Renal pelvis (tissue), 4 donors: ENCODE measurements around the gene AOPEP. TPM values are rescaled to one million over a fixed set of nuclear protein-coding genes. Genes with fewer than 3 reads are reported as not detected.
"Not testable (repeated sequence)": the region's sequence is repeated elsewhere in the genome, so short reads cannot be mapped to it uniquely, and the experiment has no call there.

Experiments used
- DNase-seq: peaks from one replicate; pipeline ENCODE4 v3.0.0-alpha.2; 2013
- polyA plus RNA-seq, 3 donors: library from polyadenylated mRNA; unstranded; fragments of 120-200 nt; gene quantifications; one replicate each; pipeline ENCODE4 v1.2.1, GENCODE V29; 2013; ENCODE audit not compliant: insufficient read length in 3 of 3

The AOPEP gene
- polyA plus RNA-seq, 3 donors = 57.9 to 61.7 (median 59.4) TPM

DNA sequence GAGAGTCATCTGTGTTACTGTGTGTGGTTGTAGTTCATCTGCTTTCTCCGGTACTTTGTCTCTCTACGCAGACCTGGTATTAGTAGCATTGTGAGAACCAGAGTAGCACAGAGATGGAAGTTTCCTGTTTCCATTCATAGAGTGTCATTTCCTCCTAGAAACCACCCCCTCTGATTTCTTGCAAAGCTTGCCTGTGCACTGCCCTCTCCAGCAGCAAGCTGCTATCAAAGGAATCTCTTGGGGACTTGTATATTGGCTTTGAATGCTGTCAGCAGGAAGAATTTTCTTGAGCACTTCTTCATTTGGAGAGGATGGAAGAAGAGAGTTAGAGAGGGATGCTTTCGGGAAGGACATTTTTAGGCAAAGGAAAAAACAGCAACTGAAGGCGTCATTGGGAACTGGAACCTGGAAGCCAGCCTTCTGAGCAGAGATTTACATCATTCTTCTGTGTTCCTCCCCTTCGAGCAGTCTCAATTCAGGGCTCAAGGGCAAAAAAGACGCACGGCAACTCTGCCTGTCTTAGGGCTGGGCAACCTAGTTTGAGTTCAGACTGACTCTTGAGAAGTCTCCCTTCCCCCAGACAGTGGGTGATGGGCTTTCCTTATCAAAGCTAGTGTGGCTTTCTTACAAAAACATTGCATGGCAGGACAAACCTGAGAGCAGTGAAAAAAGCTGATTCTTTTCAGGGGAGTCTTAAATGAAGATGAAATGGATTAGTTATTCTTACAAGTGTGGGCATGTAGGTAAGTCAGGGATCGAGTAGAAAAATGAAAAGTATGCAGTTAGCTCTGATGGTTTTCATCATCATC, 226.3 kb downstream of the AOPEP start:
- DNase-seq = no peak

- DNase-seq = no peak
Measured at GRCh38 chr9:94956731-94957130, 230.2 kb downstream of the AOPEP start.

DNA sequence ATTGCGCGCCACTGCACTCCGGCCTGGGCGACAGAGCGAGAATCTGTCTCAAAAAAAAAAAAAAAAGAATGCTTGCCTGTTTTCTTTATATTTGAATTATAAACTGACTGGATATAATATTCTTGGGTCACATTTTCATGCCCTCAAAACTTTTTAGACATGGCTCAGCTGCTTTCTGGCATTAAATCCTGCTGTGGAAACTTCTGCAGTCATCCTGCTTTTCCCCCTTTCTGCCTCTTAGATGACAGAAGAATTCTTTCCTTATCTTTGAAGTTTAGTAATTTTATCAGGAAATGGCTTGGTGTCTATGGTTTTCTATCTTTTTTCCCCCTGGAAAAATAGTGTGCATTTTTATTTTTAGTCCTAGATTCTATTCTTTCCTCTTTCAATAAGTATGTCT, 234.5 kb downstream of the AOPEP start:
- DNase-seq = no peak

DNA sequence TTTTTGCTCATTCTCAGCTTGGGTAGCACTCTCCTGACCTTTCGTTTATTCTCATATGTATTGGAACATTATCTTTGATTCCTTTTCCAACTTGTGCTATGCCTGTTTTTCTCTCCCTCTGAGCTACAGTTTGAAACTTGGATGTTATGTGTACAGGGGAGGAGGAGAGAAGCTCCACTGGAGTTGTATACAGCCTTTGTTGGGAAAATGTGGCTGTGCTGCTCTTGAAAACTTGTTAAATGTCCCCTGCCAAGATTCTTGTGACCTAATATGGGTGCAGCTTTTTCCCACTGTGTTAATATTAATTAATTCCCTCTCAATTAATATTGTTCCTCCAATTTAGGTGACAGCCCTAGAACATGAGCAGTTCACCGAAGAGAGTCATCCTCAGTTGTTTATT, 235.4 kb downstream of the AOPEP start:
- DNase-seq = no peak

GRCh38 chr9:94965631-94966030, 239.1 kb downstream of the AOPEP start:
- not testable (repeated sequence) for DNase-seq

DNA sequence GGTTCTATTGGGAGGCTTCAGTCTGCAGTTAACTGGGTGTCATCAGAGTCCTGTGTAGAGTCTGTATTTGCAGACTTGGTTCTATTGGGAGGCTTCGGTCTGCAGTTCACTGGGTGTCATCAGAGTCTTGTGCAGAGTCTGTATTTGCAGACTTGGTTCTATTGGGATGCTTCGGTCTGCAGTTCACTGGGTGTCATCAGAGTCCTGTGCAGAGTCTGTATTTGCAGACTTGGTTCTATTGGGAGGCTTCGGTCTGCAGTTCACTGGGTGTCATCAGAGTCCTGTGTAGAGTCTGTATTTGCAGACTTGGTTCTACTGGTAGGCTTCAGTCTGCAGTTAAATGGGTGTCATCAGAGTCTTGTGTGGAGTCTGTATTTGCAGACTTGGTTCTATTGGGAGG, 239.5 kb downstream of the AOPEP start:
- DNase-seq = not testable (repeated sequence)

DNA sequence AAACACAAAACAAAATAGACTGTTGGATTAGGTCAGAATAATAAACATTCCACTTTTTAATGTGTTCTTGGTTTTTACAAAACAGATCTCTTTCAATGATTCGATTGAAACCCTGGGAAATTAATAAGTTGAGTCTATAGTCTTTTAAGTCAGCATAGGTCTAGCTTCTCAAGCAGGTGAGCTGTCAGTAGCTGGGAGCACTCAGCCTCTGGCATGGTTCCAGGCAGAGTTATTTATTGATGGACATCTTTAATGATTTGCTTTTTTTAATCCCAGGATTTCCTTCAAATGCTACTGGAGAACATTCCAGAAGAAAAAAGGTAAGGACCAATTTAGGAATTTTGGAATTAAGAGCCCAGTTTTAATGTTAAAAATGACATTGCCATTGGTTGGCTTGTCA, 241.0 kb downstream of the AOPEP start:
- DNase-seq = no peak

DNA sequence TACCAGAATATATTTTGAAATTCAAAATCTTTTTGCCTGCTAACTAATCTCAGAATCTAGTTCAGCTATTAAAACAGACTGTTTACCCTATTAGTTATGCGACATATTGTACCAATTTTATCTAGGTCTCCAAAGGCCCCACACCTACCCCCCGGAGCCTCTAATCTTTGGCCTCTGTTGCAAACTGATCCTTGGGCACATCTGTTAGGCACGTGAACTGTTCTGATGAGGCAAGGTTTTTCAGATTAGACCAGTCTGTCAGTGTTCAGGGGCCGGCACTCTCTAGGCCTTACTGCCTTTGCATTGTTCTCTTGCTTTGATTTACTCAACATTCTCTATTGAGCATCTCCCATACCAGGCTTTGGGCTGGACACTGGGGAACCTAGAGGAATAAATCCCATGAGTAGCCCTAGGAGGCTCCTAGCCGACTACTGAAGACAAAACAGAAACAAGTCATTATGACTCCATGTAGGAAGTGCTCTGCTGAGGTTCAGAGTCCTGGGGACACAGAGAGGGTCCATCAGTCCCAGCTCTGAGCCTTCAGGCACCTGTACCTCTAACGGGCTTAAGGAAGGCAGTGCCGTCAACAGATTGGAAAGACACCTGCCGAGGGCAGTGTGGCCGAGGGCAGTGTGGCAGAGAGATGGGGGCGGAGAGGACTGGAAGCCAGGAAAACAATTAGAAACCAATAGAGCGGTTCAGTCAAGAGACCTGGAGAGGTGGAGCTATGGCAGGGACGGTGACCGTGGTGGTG, 245.1 kb downstream of the AOPEP start:
- DNase-seq = peak; percentile 62

- peak; percentile 58 for DNase-seq
Measured at GRCh38 chr9:94973451-94973941, 247.0 kb downstream of the AOPEP start.

- no peak for DNase-seq
Measured at GRCh38 chr9:94974154-94974879, 247.8 kb downstream of the AOPEP start.

GRCh38 chr9:94975480-94975879, 249.0 kb downstream of the AOPEP start:
- DNase-seq = no peak

- peak; percentile 81 for DNase-seq
Measured at GRCh38 chr9:94976077-94976476, 249.6 kb downstream of the AOPEP start.

DNA sequence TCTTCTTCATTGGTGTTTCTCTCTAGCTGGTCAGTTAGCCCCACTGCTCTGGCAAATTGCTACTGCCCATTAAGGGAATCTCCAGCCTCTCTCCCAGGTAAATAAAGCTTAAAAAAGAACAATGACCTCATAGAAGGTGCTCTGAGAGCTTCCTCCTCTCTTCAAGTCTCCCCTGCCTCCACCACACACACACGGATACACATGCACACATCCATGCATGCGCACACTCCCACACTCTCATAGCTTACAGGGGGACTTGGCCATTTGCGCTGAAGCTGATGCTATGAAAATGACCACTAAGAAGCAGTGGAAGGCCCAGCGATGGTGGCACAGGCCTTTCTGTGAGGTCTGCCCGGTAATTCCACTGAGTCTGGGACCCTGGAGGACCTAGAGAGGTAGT, 250.9 kb downstream of the AOPEP start:
- no peak for DNase-seq

GRCh38 chr9:94979904-94980507, 253.5 kb downstream of the AOPEP start:
- DNase-seq = peak; percentile 76

- no peak for DNase-seq
Measured at GRCh38 chr9:94980947-94981722, 254.6 kb downstream of the AOPEP start.

GRCh38 chr9:94981723-94982090, 255.2 kb downstream of the AOPEP start:
- DNase-seq = no peak

DNA sequence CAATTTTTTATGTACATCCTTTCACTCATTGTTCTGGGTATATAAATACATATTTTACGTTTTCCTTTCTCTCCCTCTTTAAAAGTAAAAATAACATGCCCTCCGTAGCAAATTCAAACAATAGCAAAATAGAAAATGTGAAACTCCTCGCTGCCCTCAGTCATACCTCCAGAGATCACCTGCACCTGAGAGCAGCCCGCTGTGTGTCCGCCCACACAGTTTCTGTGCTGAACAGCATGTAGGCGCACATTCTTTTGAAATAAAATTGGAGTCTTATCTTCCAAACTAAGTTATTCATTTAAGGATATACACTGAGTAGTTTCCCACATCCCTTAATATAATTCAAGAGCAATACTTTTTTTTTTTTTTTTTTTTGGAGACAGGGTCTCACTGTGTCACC, 255.7 kb downstream of the AOPEP start:
- DNase-seq = no peak

DNA sequence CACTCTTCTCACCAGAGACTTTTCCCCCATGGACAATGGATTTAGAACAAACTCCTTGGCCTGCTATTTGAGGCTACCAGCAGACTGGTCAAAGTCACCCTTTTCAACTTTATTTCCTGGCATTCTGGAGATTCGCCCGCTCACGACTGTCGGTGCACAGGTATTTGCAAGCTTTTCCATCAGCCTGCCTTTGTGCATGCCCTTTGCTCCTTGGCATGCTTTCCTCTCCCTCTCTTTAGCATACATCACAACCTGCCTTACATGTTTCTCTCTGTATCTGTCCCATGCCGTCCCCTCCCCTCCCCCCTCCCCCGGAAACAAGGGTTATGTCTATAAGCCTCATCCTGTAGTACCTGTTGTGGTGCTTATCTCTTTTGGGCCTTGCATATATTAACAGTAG, 257.1 kb downstream of the AOPEP start:
- no peak for DNase-seq

DNA sequence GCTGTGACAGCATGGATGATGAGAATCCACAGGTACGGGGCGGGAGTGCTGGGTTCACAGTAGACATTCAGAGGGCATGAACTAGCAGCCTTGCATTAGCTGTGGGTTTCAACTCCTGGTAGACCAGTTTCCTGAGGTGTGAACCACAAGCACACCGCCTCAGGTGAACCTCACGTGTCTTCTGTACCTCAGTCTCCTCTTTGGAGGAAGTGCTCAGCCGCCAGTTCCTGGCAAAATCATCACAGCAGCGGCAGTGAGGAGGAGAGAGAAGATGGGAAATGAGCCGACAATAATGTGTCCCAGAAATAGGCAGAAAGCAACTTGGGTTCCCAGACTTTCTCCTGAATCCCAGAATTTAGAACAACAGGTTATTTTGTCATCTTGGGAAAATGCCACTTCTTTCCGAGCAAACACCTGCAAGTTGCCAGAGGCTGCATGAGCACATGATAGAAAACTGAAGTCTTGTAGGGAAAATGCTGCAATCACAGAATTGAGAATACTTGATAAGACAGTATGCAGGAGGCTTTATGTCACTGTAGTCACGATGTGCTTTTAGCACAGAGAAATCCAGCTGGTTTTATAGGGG, 258.5 kb downstream of the AOPEP start:
- no peak for DNase-seq

DNA sequence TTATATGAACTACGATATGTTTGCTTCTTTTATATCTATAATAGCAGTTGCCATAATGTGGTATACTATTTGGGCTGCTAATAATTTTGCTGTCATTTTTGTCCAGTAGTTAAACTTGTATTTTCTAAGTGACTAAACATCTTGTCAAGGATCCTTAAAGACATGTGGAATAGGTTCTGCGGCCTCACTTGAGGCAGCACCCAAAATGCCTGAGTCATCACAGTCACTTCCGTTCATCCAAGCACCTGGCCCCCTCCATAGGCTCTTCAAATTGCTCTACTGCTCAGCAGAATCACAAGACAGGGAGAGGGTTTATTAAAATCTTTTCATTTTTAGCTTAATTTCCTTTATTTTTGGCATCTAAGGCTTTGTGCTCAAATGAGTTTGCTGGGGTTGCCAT, 259.1 kb downstream of the AOPEP start:
- no peak for DNase-seq

DNA sequence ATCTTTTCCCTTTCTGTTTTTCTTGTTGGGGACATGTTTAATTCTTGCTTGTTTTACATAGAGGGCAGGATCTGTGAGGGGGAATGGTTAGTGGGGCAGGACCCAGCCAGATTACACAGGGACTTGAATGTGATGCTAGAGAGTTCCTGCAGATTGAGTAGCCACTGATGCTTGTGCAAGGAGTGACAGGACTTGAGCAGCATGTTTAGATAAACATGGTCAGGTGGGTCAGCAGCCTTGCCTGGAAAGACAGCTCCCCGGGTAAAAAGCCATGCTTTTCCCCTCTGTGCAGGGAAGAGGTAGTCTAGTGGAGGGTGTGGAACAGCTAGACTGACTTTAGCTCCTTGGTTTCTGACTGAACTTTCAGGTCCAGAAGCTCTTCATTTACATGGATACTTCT, 261.2 kb downstream of the AOPEP start:
- DNase-seq = no peak
